Stimulated activated naive CD8-positive, alpha-beta T cell treated with anti-CD3 and anti-CD28 coated beads, Interleukin-15, Interleukin-2, amounts not matched to agents 100 ng/mL and 50 ng/mL, for 24 hours (primary cell): Measurements from ENCODE around the gene MAP3K7CL.

Experiments
- H3K27ac Mint-ChIP-seq: one replicate; pipeline ENCODE4 v1.8.0; 2021; ENCODE audit warnings: mild to moderate bottlenecking, mixed read lengths
- H3K27me3 Mint-ChIP-seq: one replicate; pipeline ENCODE4 v1.8.0; 2021; ENCODE audit warnings: mixed read lengths
- H3K36me3 Mint-ChIP-seq: one replicate; pipeline ENCODE4 v1.8.0; 2021; ENCODE audit warnings: low read depth, mixed read lengths
- H3K4me1 Mint-ChIP-seq: one replicate; pipeline ENCODE4 v1.8.0; 2021; ENCODE audit warnings: low read depth, mixed read lengths
- H3K4me3 Mint-ChIP-seq: one replicate; pipeline ENCODE4 v1.8.0; 2021; ENCODE audit warnings: mild to moderate bottlenecking, mixed read lengths
- H3K9me3 Mint-ChIP-seq: one replicate; pipeline ENCODE4 v1.8.0; 2021; ENCODE audit warnings: mixed read lengths

Gene MAP3K7CL

DNA sequence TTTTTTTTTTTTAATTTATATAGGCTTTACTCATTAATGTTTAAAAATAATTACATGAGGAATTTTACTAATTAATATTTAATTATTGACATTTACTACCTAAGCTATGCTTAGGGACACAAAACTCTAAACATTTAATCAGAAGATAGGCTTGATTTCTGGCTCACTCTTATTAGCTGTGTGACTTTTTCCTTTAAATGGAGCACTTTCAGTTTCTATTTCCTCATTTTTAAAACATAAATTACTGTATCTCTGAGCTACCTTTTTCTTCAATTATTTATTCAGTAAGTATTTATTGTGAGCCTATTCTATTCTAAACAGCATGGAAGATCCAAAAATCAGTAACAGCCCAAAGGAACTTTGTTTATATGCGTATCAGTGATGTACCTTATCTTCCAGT, 40.5 kb downstream of the MAP3K7CL start:
- Mint-ChIP-seq H3K36me3 (peaks cover 10% of the 10 kb centered on the region), H3K27me3 (no peaks in the 10 kb centered on the region), H3K4me1 (peaks cover 13% of the 10 kb centered on the region), H3K27ac (peak overlapping the region; percentile 50), H3K9me3 (no peaks in the 10 kb centered on the region), H3K4me3 (no peak overlapping the region)

DNA sequence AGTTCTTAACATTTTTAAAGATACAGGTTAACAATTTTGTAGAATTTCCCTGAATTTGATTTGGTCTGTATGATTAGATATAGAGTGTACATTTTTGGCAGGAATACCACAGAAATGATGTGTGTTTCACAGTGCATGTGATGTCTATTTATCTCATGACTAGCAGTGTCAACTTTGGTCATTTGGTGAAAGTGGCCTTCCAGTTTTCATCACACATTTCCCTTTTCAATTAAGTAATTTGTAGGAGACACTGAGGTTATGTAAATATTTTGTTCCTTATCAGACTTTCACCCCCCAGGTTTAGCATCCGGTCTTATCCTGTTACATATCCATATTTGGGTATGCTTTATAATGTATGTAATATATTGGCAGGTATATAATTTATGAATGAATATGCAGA, 41.8 kb downstream of the MAP3K7CL start:
- no peaks in the 10 kb centered on the region for H3K27me3 Mint-ChIP-seq
- H3K27ac Mint-ChIP-seq, result no peak overlapping the region
- no peaks in the 10 kb centered on the region for H3K9me3 Mint-ChIP-seq
- peaks cover 10% of the 10 kb centered on the region for H3K36me3 Mint-ChIP-seq
- peaks cover 10% of the 10 kb centered on the region for H3K4me1 Mint-ChIP-seq
- H3K4me3 Mint-ChIP-seq, result no peak overlapping the region

DNA sequence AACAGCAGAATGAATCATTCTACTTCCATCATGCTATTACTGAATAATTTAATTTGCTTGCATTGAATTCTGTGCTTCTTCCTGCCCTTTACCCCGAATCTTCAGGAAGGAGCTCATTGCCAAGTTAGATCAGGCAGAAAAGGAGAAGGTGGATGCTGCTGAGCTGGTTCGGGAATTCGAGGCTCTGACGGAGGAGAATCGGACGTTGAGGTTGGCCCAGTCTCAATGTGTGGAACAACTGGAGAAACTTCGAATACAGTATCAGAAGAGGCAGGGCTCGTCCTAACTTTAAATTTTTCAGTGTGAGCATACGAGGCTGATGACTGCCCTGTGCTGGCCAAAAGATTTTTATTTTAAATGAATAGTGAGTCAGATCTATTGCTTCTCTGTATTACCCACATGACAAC, 44.2 kb downstream of the MAP3K7CL start:
- H3K27me3 Mint-ChIP-seq, result no peaks in the 10 kb centered on the region
- H3K4me3 Mint-ChIP-seq, result no peak overlapping the region
- H3K27ac Mint-ChIP-seq, result no peak overlapping the region
- peaks cover 10% of the 10 kb centered on the region for H3K4me1 Mint-ChIP-seq
- no peaks in the 10 kb centered on the region for H3K9me3 Mint-ChIP-seq
- H3K36me3 Mint-ChIP-seq, result peaks cover 4% of the 10 kb centered on the region

DNA sequence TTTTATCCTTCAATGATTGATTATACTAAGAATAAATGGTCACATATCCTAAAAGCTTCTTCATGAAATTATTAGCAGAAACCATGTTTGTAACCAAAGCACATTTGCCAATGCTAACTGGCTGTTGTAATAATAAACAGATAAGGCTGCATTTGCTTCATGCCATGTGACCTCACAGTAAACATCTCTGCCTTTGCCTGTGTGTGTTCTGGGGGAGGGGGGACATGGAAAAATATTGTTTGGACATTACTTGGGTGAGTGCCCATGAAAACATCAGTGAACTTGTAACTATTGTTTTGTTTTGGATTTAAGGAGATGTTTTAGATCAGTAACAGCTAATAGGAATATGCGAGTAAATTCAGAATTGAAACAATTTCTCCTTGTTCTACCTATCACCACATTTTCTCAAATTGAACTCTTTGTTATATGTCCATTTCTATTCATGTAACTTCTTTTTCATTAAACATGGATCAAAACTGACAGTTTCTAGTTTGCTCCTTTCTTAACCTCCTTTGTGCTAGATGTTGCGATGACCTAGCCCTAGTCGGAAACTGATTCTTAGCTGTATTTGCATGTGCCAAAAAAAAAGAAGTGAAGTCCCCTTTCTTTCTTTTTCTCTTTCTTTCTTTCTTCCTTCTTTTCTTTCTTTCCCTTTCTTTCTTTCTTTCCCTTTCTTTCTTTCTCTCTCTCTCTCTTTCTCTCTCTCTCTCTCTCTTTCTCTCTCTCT, 45.1 kb downstream of the MAP3K7CL start:
- peaks cover 4% of the 10 kb centered on the region for H3K36me3 Mint-ChIP-seq
- H3K9me3 Mint-ChIP-seq, result no peaks in the 10 kb centered on the region
- H3K27me3 Mint-ChIP-seq, result no peaks in the 10 kb centered on the region
- no peak overlapping the region for H3K27ac Mint-ChIP-seq
- H3K4me1 Mint-ChIP-seq, result peaks cover 4% of the 10 kb centered on the region
- H3K4me3 Mint-ChIP-seq, result no peak overlapping the region

DNA sequence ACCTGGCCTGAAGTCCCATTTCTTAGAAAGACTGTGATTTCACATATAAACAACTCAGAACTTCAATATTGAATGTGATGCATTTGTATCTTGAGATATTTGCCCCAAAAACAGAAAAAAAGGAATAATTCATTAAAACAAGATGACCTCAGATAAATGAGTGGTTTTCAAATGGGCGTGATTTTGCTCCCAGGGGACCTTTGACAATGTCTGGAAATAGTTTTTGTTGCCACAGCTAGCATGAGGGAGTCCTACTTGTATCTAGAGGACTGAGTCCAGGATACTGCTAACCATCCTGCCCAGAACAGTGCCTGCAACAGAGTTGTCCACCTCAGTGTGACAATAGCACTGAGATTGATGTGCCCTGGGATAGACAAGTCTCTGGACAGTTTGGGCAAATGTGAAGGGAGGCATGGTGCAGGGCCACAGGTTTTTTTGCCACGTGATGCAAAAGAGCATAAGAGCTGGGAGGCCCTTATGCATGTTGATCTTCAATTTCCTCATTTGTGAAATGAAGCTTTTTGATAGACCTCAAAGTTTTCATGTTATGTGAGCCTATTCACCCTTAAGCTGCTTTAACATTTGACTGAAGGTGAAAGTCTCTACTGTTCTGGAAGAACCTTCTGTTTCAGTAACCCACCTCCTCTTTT, 46.2 kb downstream of the MAP3K7CL start:
- Mint-ChIP-seq H3K27ac (no peak overlapping the region), H3K36me3 (peaks cover 4% of the 10 kb centered on the region), H3K4me3 (no peak overlapping the region), H3K27me3 (no peaks in the 10 kb centered on the region), H3K9me3 (no peaks in the 10 kb centered on the region), H3K4me1 (peaks cover 1% of the 10 kb centered on the region)

DNA sequence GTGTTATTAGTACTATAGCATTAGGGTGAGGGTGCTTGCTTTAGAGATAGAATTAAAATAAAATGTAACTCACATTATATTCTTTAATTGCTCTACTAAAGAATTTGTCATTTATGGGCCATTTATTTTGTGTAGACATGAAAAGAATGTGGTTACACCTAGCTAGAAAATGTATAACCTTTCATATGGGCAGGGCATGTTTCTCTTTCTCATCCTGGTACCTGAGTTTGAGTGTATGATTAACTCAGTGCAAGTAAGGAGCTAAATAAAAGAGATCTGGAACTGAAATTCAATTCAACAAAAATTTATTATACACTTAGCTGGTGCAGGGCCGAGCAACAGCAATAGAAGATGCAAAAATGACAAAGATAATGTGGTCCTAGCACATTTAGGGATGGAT, 47.4 kb downstream of the MAP3K7CL start:
- H3K36me3 Mint-ChIP-seq, result peaks cover 4% of the 10 kb centered on the region
- no peak overlapping the region for H3K4me3 Mint-ChIP-seq
- H3K4me1 Mint-ChIP-seq, result peaks cover 13% of the 10 kb centered on the region
- no peaks in the 10 kb centered on the region for H3K9me3 Mint-ChIP-seq
- H3K27ac Mint-ChIP-seq, result no peak overlapping the region
- no peaks in the 10 kb centered on the region for H3K27me3 Mint-ChIP-seq

DNA sequence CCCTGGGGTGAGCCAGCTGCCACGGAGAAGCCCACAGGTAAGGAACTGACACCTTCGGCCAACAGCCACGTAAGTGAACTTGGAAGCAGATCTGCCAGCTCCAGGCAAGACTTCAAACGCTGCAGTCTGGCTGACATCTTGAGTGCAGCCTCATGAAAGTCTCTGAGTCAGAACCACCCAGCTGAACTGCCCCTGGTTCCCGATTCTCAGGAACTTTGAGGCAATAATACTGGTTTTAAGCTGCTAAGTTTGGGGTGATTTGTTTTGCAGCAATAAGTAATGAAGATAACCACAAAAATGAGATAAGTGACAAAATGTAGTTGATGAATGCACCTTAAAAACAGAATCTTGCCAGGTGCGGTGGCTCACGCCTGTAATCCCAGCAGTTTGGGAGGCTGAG, 48.5 kb downstream of the MAP3K7CL start:
- peaks cover 14% of the 10 kb centered on the region for H3K4me1 Mint-ChIP-seq
- H3K9me3 Mint-ChIP-seq, result no peaks in the 10 kb centered on the region
- H3K27ac Mint-ChIP-seq, result no peak overlapping the region
- H3K27me3 Mint-ChIP-seq, result no peaks in the 10 kb centered on the region
- H3K4me3 Mint-ChIP-seq, result no peak overlapping the region
- peaks cover 4% of the 10 kb centered on the region for H3K36me3 Mint-ChIP-seq

DNA sequence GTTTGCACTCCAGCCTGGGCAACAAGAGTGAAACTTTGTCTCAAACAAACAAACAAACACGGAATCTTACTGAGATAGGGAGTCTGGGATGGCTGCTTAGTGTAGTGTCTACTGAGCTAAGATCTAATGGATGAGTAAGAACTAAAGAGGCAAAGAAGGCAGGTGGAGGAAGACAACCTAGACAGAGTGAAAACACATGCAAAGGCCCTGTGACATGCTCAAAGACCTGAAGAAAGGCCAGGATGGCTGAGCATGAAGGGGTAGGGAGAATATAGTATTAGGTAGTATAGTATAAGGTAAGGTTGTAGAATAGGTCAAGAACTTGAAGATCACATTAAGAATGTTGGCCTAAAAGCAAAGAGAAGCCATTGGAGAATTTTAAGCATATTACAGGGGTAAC, 49.1 kb downstream of the MAP3K7CL start:
- H3K27ac Mint-ChIP-seq, result no peak overlapping the region

DNA sequence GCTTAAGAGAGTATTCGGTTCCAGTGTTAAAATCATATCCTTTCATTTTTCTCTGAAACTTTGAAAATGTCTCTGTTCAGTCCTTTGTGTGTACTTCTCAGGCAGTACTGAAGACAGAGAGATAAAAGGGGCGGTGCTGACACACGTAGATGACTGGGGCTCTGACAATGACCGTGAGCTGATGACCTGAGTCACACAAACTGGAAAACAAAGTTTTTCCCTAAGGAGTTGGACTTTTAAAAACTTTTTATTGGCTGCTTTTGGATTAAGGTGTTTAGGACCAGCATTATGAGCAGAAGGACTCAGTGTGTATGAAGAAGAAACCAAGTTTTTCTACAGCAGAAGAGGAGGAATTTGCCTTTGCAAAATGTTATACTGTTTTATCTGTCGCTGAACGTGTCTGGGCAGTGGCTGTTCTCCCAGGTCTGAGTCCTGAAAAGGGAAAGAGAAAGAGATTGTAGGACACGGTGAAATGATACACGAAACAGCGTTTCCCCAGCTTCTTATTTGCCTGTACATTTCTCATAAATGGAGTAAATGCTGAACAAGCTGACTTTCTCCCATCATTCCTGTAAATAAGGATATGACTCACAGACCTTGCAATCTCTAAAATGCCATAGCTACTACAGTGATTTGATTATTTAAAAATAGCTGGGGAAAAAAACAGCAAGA, 51.5 kb downstream of the MAP3K7CL start:
- Mint-ChIP-seq H3K36me3 (no peaks in the 10 kb centered on the region), H3K27me3 (no peaks in the 10 kb centered on the region), H3K4me1 (peaks cover 14% of the 10 kb centered on the region), H3K27ac (no peak overlapping the region), H3K9me3 (no peaks in the 10 kb centered on the region), H3K4me3 (no peak overlapping the region)

More for the DNA sequence above, 49.1 kb downstream of the MAP3K7CL start:
- peaks cover 2% of the 10 kb centered on the region for H3K36me3 Mint-ChIP-seq
- no peaks in the 10 kb centered on the region for H3K27me3 Mint-ChIP-seq
- H3K4me1 Mint-ChIP-seq, result peaks cover 14% of the 10 kb centered on the region
- H3K9me3 Mint-ChIP-seq, result no peaks in the 10 kb centered on the region
- no peak overlapping the region for H3K4me3 Mint-ChIP-seq

DNA sequence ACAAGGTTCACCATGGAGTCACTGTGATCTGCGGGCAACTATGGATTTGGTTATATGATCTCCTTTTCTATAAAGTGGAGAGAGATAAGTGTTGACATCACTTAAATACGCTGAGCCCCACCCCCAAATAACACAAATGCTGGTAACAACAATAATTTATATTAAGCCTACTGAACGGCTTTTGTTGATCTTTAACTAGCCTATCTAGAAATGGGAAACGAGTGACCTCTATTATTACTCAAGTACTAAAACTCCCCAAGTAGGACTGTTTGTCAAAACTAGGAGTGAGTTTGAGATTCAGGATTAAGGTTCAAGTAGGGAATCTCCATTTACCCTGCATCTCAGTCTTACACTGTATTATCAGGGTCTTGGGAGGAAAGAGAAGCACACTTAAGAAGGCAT, 52.2 kb downstream of the MAP3K7CL start:
- no peaks in the 10 kb centered on the region for H3K36me3 Mint-ChIP-seq
- no peak overlapping the region for H3K27ac Mint-ChIP-seq
- no peaks in the 10 kb centered on the region for H3K27me3 Mint-ChIP-seq
- no peak overlapping the region for H3K4me3 Mint-ChIP-seq
- no peaks in the 10 kb centered on the region for H3K9me3 Mint-ChIP-seq
- H3K4me1 Mint-ChIP-seq, result peaks cover 14% of the 10 kb centered on the region

DNA sequence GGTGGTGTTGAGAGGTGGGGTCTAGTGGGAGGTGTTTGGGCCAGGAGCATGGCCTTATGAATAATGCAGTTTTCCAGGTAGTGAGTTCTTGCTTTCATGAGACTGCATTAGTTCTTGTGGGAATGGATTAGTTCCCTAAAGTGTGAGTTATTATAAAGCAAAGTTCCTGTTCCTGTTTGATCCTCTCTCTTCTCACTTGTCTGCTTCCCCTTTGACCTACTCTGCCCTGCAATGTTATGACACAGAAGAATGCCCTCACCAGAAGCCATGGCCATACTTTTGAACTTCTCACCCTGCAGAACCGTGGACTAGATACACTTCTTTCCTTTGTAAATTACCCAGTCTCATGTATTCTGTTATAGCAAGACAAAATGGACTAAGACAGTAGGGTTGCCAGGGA, 53.6 kb downstream of the MAP3K7CL start:
- Mint-ChIP-seq H3K36me3 (no peaks in the 10 kb centered on the region), H3K4me3 (no peak overlapping the region), H3K4me1 (peaks cover 14% of the 10 kb centered on the region), H3K9me3 (no peaks in the 10 kb centered on the region), H3K27ac (no peak overlapping the region), H3K27me3 (no peaks in the 10 kb centered on the region)

DNA sequence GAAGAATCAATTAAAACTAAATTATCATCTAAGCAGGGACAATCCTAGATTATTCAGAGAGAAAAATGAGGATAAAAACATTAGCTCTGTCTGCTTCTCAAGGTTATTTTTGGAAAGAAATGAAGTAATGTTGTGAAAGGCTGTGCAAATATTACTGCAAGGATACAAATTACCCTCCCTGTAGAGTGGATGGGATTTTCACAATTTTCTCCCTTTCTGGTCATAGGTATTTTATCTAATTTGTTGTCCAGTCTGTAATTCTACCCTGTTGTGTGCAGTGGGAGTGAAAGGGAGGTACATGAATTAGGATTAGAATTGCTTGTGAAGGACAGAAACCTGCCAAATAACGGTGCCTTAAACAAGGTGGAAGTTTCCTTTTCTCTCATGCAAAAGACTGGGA, 54.7 kb downstream of the MAP3K7CL start:
- Mint-ChIP-seq H3K36me3 (no peaks in the 10 kb centered on the region), H3K27me3 (no peaks in the 10 kb centered on the region), H3K27ac (no peak overlapping the region), H3K4me1 (peaks cover 14% of the 10 kb centered on the region), H3K9me3 (no peaks in the 10 kb centered on the region), H3K4me3 (no peak overlapping the region)

DNA sequence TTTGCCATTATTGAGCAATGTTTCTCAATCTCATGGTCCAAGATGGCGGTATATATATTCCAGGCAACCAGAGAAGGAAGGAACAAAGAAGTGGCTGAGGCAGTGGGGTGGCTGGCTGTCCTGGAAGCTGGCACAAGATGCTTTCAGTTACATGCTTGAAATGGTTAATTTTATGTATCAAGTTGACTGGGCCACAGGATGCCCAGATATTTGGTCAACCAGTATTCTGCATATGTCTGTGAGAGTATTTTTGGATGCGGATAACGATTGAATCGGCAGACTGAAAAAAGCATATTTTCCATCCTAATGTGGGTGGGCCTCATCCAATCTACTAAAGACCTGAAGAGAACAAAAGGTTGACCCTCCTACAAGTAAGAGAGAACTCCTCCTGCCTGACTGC, 55.2 kb downstream of the MAP3K7CL start:
- Mint-ChIP-seq H3K9me3 (no peaks in the 10 kb centered on the region), H3K27ac (no peak overlapping the region), H3K4me1 (peaks cover 16% of the 10 kb centered on the region), H3K4me3 (no peak overlapping the region), H3K36me3 (no peaks in the 10 kb centered on the region), H3K27me3 (no peaks in the 10 kb centered on the region)

DNA sequence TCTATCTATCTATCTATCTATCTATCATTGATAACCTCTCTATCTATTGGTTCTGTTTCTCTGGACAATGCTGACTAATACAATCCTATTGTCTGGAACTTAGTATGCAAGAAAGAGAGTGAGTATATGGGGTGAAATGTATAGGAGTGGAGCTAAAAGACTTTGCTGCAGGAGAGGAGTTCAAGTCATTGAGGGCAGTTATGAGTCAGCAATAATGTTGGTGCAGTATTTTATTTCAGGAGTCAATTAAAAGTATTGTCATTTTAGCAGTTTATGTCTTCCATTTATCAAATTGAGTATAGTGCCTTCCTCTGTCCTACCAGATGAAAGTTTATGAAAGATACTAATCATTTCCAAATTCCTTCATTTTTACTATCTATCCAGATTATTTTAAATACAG, 55.8 kb downstream of the MAP3K7CL start:
- Mint-ChIP-seq H3K27me3 (no peaks in the 10 kb centered on the region), H3K36me3 (no peaks in the 10 kb centered on the region), H3K4me1 (peaks cover 21% of the 10 kb centered on the region), H3K4me3 (no peak overlapping the region), H3K9me3 (no peaks in the 10 kb centered on the region), H3K27ac (no peak overlapping the region)

DNA sequence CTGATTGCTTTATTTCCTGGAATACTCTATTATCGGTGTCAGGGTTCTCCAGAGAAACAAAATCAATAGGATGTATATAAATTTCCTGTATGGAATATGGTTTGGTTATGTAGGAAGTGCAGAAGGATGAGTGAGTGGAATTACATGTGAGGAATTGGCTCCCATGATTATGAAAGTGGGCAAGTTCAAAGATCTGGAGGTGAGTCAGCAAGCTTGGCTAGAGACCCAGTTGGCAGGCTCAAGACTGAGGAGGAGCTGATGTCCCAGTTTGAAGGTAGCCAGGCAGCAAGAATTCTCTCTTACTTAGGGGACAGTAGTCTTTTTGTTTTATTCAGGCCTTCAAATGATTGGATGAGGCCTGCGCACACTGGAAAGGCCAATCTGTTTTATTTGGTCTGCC, 57.5 kb downstream of the MAP3K7CL start:
- H3K36me3 Mint-ChIP-seq, result no peaks in the 10 kb centered on the region
- no peak overlapping the region for H3K27ac Mint-ChIP-seq
- H3K27me3 Mint-ChIP-seq, result no peaks in the 10 kb centered on the region
- H3K9me3 Mint-ChIP-seq, result no peaks in the 10 kb centered on the region
- H3K4me1 Mint-ChIP-seq, result peaks cover 7% of the 10 kb centered on the region
- H3K4me3 Mint-ChIP-seq, result no peak overlapping the region
